HepG2 (cell line): ENCODE measurements around the gene RAB5B. TPM values are rescaled to one million over a fixed set of nuclear protein-coding genes. Genes with fewer than 3 reads are reported as not detected.

Experiments
- CEBPB ChIP-seq: IDR thresholded peaks from 2 replicates; pipeline ENCODE4 v1.6.1; 2011; ENCODE audit warnings: low read depth, low read length, improper control_type of control experiment, borderline replicate concordance
- EZH2 ChIP-seq: conservative IDR thresholded peaks from 2 replicates; pipeline ENCODE4 v1.6.1; 2012; ENCODE audit warnings: mild to moderate bottlenecking, low read depth, low read length, moderate library complexity
- HMGXB3 ChIP-seq: sonication (generic); formaldehyde crosslinking; IDR thresholded peaks from 2 replicates; pipeline ENCODE4 v1.4.0; 2020; ENCODE audit warnings: missing genetic modification reagents, borderline replicate concordance
- KDM2A ChIP-seq: sonication (generic); formaldehyde crosslinking; IDR thresholded peaks from 2 replicates; pipeline ENCODE4 v1.4.0; 2020; ENCODE audit warnings: low read depth, missing genetic modification reagents, borderline replicate concordance
- KDM3A ChIP-seq: IDR thresholded peaks from 2 replicates; pipeline ENCODE4 v1.6.1; 2018; ENCODE audit warnings: low read depth, missing compliant biosample characterization
- NAIF1 ChIP-seq: sonication (generic); formaldehyde crosslinking; IDR thresholded peaks from 2 replicates; pipeline ENCODE4 v1.5.0; 2020; ENCODE audit warnings: mild to moderate bottlenecking, missing genetic modification reagents, borderline replicate concordance
- NFATC3 ChIP-seq: sonication (generic); formaldehyde crosslinking; IDR thresholded peaks from 2 replicates; pipeline ENCODE4 v1.5.1; 2020; ENCODE audit warnings: mild to moderate bottlenecking, missing genetic modification reagents
- NR2C2 ChIP-seq: sonication (generic); formaldehyde crosslinking; IDR thresholded peaks from 2 replicates; pipeline ENCODE4 v1.4.0; 2020; ENCODE audit warnings: missing genetic modification reagents, mild to moderate bottlenecking, moderate library complexity, borderline replicate concordance
- PHF5A ChIP-seq: IDR thresholded peaks from one replicate; pipeline ENCODE4 v1.6.1; 2018; ENCODE audit warnings: low read depth, missing genetic modification reagents; ENCODE audit not compliant: unreplicated experiment
- SAFB2 ChIP-seq: sonication (generic); formaldehyde crosslinking; IDR thresholded peaks from 2 replicates; pipeline ENCODE4 v1.5.1; 2020; ENCODE audit warnings: missing genetic modification reagents, low read depth, mild to moderate bottlenecking, borderline replicate concordance
- ZNF253 ChIP-seq: sonication (generic); formaldehyde crosslinking; IDR thresholded peaks from 2 replicates; pipeline ENCODE4 v1.8.0; 2022; ENCODE audit warnings: mild to moderate bottlenecking, missing genetic modification reagents, borderline replicate concordance
- ZNF501 ChIP-seq: sonication (generic); formaldehyde crosslinking; IDR thresholded peaks from 2 replicates; pipeline ENCODE4 v1.5.1; 2020; ENCODE audit warnings: mild to moderate bottlenecking, moderate library complexity, missing genetic modification reagents
- ZSCAN5A ChIP-seq: sonication (generic); formaldehyde crosslinking; IDR thresholded peaks from 2 replicates; pipeline ENCODE4 v1.8.0; 2022; ENCODE audit warnings: mild to moderate bottlenecking, missing genetic modification reagents, borderline replicate concordance
- polyA plus RNA-seq, 8 experiments: library from polyadenylated mRNA; depleted of rRNA in 3 of 8; stranded (reverse) in 7 of 8; unstranded in 1 of 8; fragments of >200 nt; fragmentation: Illumina TruSeq in 4 of 8; extraction: Trizol in 4 of 8; gene quantifications; 2 replicates each; pipeline versions ENCODE4 v1.2.1 to v1.2.3, GENCODE V29; 2011 to 2016; ENCODE audit warnings: low read depth in 4 of 8, missing spikeins in 1 of 8, mixed read lengths in 1 of 8; ENCODE audit not compliant: insufficient read depth in 1 of 8
- total RNA-seq, 5 experiments: library from RNA; depleted of rRNA; stranded (reverse); fragments of >200 nt; fragmentation: Illumina TruSeq; extraction: Trizol; gene quantifications; 2 replicates each; pipeline ENCODE4 v1.2.3, GENCODE V29; 2016; ENCODE audit warnings: low read depth in 1 of 5
- TF ChIP-seq, protein P1 (sequence below): IDR thresholded peaks from 2 replicates; pipeline ENCODE4 v1.6.1; 2018; ENCODE audit warnings: missing genetic modification reagents, mild to moderate bottlenecking, missing compliant biosample characterization
- TF ChIP-seq, protein P2 (sequence below): sonication (generic); formaldehyde crosslinking; IDR thresholded peaks from 2 replicates; pipeline ENCODE4 v1.4.0; 2020; ENCODE audit warnings: missing genetic modification reagents
- TF ChIP-seq, protein P3 (sequence below): sonication (generic); formaldehyde crosslinking; IDR thresholded peaks from 2 replicates; pipeline ENCODE4 v1.8.0; 2022; ENCODE audit warnings: missing genetic modification reagents, mild to moderate bottlenecking, borderline replicate concordance
- TF ChIP-seq, protein P4 (sequence below): IDR thresholded peaks from 2 replicates; pipeline ENCODE4 v1.6.1; 2016; ENCODE audit warnings: mild to moderate bottlenecking

The RAB5B gene
- total and polyA plus RNA-seq, 2 of the 13 experiments (the other 11 are each of a cell fraction or from before 2014, with no cell fraction given): 26.0 to 68.3 TPM

DNA sequence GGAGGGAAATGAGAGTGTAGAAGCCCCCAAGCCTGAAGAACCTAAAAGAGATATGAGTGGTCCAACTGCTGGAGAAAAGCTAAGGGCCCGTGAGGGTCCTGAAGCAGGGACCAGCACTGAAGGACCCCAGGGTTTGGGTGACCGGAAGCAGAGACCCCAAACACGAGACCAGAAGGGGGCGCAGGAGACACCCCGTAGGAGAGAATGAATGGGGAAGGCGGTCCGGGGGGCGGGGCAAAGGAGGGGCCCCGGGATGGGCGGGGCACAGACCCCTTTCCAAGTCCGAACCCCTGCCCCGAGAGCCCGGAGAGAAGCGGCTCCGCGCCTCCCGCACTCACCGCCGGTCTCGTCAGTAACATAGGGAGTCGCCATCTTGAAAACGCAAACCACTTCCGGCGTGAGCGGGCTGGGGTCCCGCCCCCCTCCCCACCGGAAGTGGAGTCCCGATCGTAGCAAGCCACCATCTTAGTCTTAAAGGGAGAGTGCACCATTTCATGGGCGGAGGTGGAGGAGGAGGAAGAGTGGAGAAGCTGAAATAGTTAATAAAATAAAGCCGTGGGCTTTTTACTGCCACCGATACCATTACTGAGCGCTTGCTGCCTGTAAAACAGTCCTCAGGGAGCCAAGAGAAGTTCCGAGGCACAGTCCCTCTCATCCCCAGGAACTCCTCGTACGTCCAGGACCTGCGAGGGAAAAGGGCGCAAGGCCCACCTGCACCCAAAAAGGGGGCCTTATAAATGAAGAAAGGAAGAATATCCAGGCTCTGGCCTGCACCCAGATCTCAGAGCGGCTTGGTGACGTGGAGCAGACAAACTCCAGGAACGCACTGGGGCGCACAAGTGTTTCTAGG is 46.9 kb upstream of the RAB5B start (continued):
- TF ChIP-seq, protein P1, sequence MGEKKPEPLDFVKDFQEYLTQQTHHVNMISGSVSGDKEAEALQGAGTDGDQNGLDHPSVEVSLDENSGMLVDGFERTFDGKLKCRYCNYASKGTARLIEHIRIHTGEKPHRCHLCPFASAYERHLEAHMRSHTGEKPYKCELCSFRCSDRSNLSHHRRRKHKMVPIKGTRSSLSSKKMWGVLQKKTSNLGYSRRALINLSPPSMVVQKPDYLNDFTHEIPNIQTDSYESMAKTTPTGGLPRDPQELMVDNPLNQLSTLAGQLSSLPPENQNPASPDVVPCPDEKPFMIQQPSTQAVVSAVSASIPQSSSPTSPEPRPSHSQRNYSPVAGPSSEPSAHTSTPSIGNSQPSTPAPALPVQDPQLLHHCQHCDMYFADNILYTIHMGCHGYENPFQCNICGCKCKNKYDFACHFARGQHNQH (CRISPR knock-in tag): no peak; the same call in 1 of the 2 replicates
- TF ChIP-seq ZNF253 (CRISPR knock-in tag) (no peak), NR2C2 (peak; percentile 66; the same call in 1 of the 2 replicates), ZSCAN5A (CRISPR knock-in tag) (no peak), PHF5A (no peak), CEBPB (no peak), NFATC3 (CRISPR knock-in tag) (no peak), KDM3A (CRISPR knock-in tag) (no peak), ZNF501 (CRISPR knock-in tag) (no peak; the same call in 1 of the 2 replicates), HMGXB3 (CRISPR knock-in tag) (peak; percentile 76; the same call in 1 of the 2 replicates), EZH2 (no peak), NAIF1 (CRISPR knock-in tag) (0 out of 2 replicates have a peak, but pooled peaks have one; percentile 20), KDM2A (peak; percentile 56; the same call in 1 of the 2 replicates), SAFB2 (CRISPR knock-in tag) (no peak)
- TF ChIP-seq, protein P2, sequence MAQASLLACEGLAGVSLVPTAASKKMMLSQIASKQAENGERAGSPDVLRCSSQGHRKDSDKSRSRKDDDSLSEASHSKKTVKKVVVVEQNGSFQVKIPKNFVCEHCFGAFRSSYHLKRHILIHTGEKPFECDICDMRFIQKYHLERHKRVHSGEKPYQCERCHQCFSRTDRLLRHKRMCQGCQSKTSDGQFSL (CRISPR knock-in tag): 0 out of 2 replicates have a peak, but pooled peaks have one; percentile 27
- TF ChIP-seq, protein P3, sequence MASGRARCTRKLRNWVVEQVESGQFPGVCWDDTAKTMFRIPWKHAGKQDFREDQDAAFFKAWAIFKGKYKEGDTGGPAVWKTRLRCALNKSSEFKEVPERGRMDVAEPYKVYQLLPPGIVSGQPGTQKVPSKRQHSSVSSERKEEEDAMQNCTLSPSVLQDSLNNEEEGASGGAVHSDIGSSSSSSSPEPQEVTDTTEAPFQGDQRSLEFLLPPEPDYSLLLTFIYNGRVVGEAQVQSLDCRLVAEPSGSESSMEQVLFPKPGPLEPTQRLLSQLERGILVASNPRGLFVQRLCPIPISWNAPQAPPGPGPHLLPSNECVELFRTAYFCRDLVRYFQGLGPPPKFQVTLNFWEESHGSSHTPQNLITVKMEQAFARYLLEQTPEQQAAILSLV: no peak
- TF ChIP-seq, protein P4, sequence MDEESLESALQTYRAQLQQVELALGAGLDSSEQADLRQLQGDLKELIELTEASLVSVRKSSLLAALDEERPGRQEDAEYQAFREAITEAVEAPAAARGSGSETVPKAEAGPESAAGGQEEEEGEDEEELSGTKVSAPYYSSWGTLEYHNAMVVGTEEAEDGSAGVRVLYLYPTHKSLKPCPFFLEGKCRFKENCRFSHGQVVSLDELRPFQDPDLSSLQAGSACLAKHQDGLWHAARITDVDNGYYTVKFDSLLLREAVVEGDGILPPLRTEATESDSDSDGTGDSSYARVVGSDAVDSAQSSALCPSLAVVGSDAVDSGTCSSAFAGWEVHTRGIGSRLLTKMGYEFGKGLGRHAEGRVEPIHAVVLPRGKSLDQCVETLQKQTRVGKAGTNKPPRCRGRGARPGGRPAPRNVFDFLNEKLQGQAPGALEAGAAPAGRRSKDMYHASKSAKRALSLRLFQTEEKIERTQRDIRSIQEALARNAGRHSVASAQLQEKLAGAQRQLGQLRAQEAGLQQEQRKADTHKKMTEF (CRISPR knock-in tag): no peak
